Neural progenitor cell (in vitro differentiated cells): ENCODE results near the gene ANKDD1A.

ENCODE experiments used
- CTCF ChIP-seq: fragments of 200-600 bp; sonication (generic); IDR thresholded peaks from 2 replicates; pipeline ENCODE4 v1.5.1; 2017; ENCODE audit warnings: antibody characterized with exemption, mild to moderate bottlenecking
- EZH2phosphoT487 ChIP-seq: fragments of 200-600 bp; sonication (generic); IDR thresholded peaks from 2 replicates; pipeline ENCODE4 v1.6.1; 2017; ENCODE audit warnings: antibody characterized with exemption

- TF ChIP-seq CTCF: no peak
- TF ChIP-seq EZH2phosphoT487: no peak
Observed at GRCh38 chr15:64861960-64862359, 49.7 kb upstream of the ANKDD1A start.
